MCF 10A (cell line): ENCODE data around the gene CCDC178. TPM values are rescaled to one million over a fixed set of nuclear protein-coding genes. Genes with fewer than 3 reads are reported as not detected.

Experiments
- BruUV-seq: library from RNA; stranded (reverse); fragments of 400-500 nt; replicated peaks from 2 replicates; lab custom pipeline; 2021; lab: Mats Ljungman, UMichigan
- CTCF ChIA-PET: fragments of 300-600 bp; sonication (Branson Sonifier 250); formaldehyde crosslinking; extraction: SDS; loops from one replicate; lab custom pipeline; 2021; ENCODE audit warnings: antibody characterized with exemption, inconsistent platforms; lab: Yijun Ruan, JAX
- POLR2A ChIA-PET: fragments of 300-600, 350-650 bp; sonication (Branson Sonifier 250); formaldehyde crosslinking; extraction: SDS; loops from one replicate; lab custom pipeline; 2020; ENCODE audit warnings: antibody characterized with exemption, inconsistent platforms; lab: Yijun Ruan, JAX
- DNase-seq: peaks from one replicate; pipeline ENCODE4 v3.0.0-alpha.2; 2018; ENCODE audit not compliant: unreplicated experiment
- H3K27ac Mint-ChIP-seq: one replicate; pipeline ENCODE4 v1.8.0; 2022; ENCODE audit warnings: mild to moderate bottlenecking, low read depth, mixed read lengths; ENCODE audit not compliant: unreplicated experiment
- H3K27me3 Mint-ChIP-seq: one replicate; pipeline ENCODE4 v1.8.0; 2022; ENCODE audit warnings: mixed read lengths; ENCODE audit not compliant: insufficient read depth, unreplicated experiment
- H3K36me3 Mint-ChIP-seq: one replicate; pipeline ENCODE4 v1.8.0; 2022; ENCODE audit warnings: mild to moderate bottlenecking, moderate library complexity, mixed read lengths; ENCODE audit not compliant: insufficient read depth, unreplicated experiment
- H3K4me1 Mint-ChIP-seq: one replicate; pipeline ENCODE4 v1.8.0; 2022; ENCODE audit warnings: mixed read lengths; ENCODE audit not compliant: insufficient read depth, unreplicated experiment
- H3K4me3 Mint-ChIP-seq: one replicate; pipeline ENCODE4 v1.8.0; 2022; ENCODE audit warnings: mild to moderate bottlenecking, moderate library complexity, mixed read lengths; ENCODE audit not compliant: unreplicated experiment
- H3K9me3 Mint-ChIP-seq: one replicate; pipeline ENCODE4 v1.8.0; 2022; ENCODE audit warnings: mixed read lengths; ENCODE audit not compliant: unreplicated experiment
- CTCF ChIP-seq: fragments of 200-600 bp; IDR thresholded peaks from one replicate; pipeline ENCODE4 v1.8.0; 2022; ENCODE audit warnings: antibody characterized with exemption, mild to moderate bottlenecking; ENCODE audit not compliant: unreplicated experiment
- intact Hi-C: fragments of 100-400 bp; cut with micrococcal nuclease; formaldehyde crosslinking; loops from 2 replicates; pipeline ENCODE4 v1.14.1; 2022
- total RNA-seq: library from RNA; stranded (reverse); gene quantifications from 2 replicates; pipeline ENCODE4 v1.2.3, GENCODE V29; 2022

CCDC178 gene
- total RNA-seq, 1 experiment from 2014 or later = 0.19 TPM

- H3K27ac Mint-ChIP-seq = no peak overlapping the region
- H3K4me3 Mint-ChIP-seq = no peak overlapping the region
- no peaks in the 10 kb centered on the region for H3K36me3 Mint-ChIP-seq
- peaks cover 37% of the 10 kb centered on the region for H3K27me3 Mint-ChIP-seq
- no peak for DNase-seq
- ChIA-PET POLR2A (interaction anchor here (0.9 kb wide), 1 partner anchor 14 kb away, joined by 5 read pairs; no protein-coding TSS in a partner anchor), CTCF (interaction anchor here (0.7 kb wide), 1 partner anchor 46 kb away, joined by 3 read pairs; no protein-coding TSS in a partner anchor)
- no peak for TF ChIP-seq CTCF
- no peaks in the 10 kb centered on the region for H3K4me1 Mint-ChIP-seq
- no TSS peak for BruUV-seq
- intact Hi-C loops = no loop called here
- H3K9me3 Mint-ChIP-seq = no peaks in the 10 kb centered on the region
Observed at GRCh38 chr18:33369711-33370449, 70.6 kb downstream of the CCDC178 start.

- Mint-ChIP-seq H3K27ac (no peak overlapping the region), H3K9me3 (no peaks in the 10 kb centered on the region)
Observed at GRCh38 chr18:33356735-33357134, 83.8 kb downstream of the CCDC178 start.

GRCh38 chr18:33355756-33356155, 84.8 kb downstream of the CCDC178 start:
- H3K27me3 Mint-ChIP-seq = peaks cover 15% of the 10 kb centered on the region
- intact Hi-C loops = no loop called here
- no peak overlapping the region for H3K4me3 Mint-ChIP-seq

More at GRCh38 chr18:33356735-33357134, 83.8 kb downstream of the CCDC178 start:
- no peaks in the 10 kb centered on the region for H3K4me1 Mint-ChIP-seq
- intact Hi-C loops = no loop called here
- CTCF ChIA-PET = no interaction called here
- no peak for DNase-seq
- H3K36me3 Mint-ChIP-seq = peaks cover 1% of the 10 kb centered on the region
- H3K4me3 Mint-ChIP-seq = no peak overlapping the region
- no TSS peak for BruUV-seq
- POLR2A ChIA-PET = no interaction called here
- no peak for TF ChIP-seq CTCF
- peaks cover 12% of the 10 kb centered on the region for H3K27me3 Mint-ChIP-seq

More at GRCh38 chr18:33355756-33356155, 84.8 kb downstream of the CCDC178 start:
- peaks cover 6% of the 10 kb centered on the region for H3K36me3 Mint-ChIP-seq
- no peaks in the 10 kb centered on the region for H3K4me1 Mint-ChIP-seq
- ChIA-PET POLR2A (interaction anchor here (0.9 kb wide), 1 partner anchor 14 kb away, joined by 5 read pairs; no protein-coding TSS in a partner anchor), CTCF (interaction anchor here (0.6 to 1.6 kb wide), 4 partner anchors 21 to 397 kb away, joined by 3 to 4 read pairs (median 4); no protein-coding TSS in a partner anchor)
- no peaks in the 10 kb centered on the region for H3K9me3 Mint-ChIP-seq
- no peak for TF ChIP-seq CTCF
- no TSS peak for BruUV-seq
- no peak for DNase-seq
- H3K27ac Mint-ChIP-seq = no peak overlapping the region
